ENCODE measurements around the gene VSIG10L2. TPM values are rescaled to one million over a fixed set of nuclear protein-coding genes. Genes with fewer than 3 reads are reported as not detected.

Gene VSIG10L2
- total RNA-seq, 1 experiment from 2014 or later: not detected

GRCh38 chr11:125977333-125977732 lies 31.5 kb downstream of the VSIG10L2 start:
- H3K56ac ChIP-seq (ENCODE audit: insufficient read length, low read depth, low read length): no peak overlapping the region
- H3K14ac ChIP-seq (ENCODE audit: insufficient read depth, low read length): no peak overlapping the region
- H4K20me1 ChIP-seq (ENCODE audit: control insufficient read depth, insufficient read depth, insufficient read length): no peaks in the 10 kb centered on the region
- H2BK15ac ChIP-seq (ENCODE audit: low read depth, low read length): no peak overlapping the region
- H3K18ac ChIP-seq (ENCODE audit: insufficient read length, low read depth, low read length): no peak overlapping the region
- Mint-ChIP-seq H3K4me1 (peaks cover 20 to 25% of the 10 kb centered on the region in 2 experiments), H3K27me3 (ENCODE audit: low read depth) (no peaks in the 10 kb centered on the region), H3K4me3 (no peak overlapping the region), H3K36me3 (ENCODE audit: insufficient read depth in 1 of 3, low read depth in 3 of 3) (no peaks in the 10 kb centered on the region), H3K27ac (no peak overlapping the region), H3K9me3 (no peaks in the 10 kb centered on the region)
- H2BK20ac ChIP-seq (ENCODE audit: low read depth, low read length, poor library complexity, severe bottlenecking): no peak overlapping the region
- TF ChIP-seq, protein P1, sequence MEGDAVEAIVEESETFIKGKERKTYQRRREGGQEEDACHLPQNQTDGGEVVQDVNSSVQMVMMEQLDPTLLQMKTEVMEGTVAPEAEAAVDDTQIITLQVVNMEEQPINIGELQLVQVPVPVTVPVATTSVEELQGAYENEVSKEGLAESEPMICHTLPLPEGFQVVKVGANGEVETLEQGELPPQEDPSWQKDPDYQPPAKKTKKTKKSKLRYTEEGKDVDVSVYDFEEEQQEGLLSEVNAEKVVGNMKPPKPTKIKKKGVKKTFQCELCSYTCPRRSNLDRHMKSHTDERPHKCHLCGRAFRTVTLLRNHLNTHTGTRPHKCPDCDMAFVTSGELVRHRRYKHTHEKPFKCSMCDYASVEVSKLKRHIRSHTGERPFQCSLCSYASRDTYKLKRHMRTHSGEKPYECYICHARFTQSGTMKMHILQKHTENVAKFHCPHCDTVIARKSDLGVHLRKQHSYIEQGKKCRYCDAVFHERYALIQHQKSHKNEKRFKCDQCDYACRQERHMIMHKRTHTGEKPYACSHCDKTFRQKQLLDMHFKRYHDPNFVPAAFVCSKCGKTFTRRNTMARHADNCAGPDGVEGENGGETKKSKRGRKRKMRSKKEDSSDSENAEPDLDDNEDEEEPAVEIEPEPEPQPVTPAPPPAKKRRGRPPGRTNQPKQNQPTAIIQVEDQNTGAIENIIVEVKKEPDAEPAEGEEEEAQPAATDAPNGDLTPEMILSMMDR (conservative IDR thresholded peaks at IDR 0.05): no peak
- no peak overlapping the region for H2BK120ac ChIP-seq (ENCODE audit: low read depth, low read length, poor library complexity, severe bottlenecking)
- no peak overlapping the region for H2BK5ac ChIP-seq (ENCODE audit: insufficient read length, low read length)
- H3T11ph ChIP-seq (ENCODE audit: low read length): no peak overlapping the region
- H3K4me1 ChIP-seq (ENCODE audit: insufficient read depth, low read length): peaks cover 4% of the 10 kb centered on the region; the same call in 1 of the 2 replicates
- no peaks in the 10 kb centered on the region for H3K23me2 ChIP-seq (ENCODE audit: insufficient read length, low read depth, low read length, poor library complexity, severe bottlenecking)
- H3K27me3 ChIP-seq (ENCODE audit: insufficient read depth, low read length): no peaks in the 10 kb centered on the region
- H3K79me1 ChIP-seq (ENCODE audit: insufficient read depth, low read depth, low read length, poor library complexity, severe bottlenecking): no peaks in the 10 kb centered on the region
- H3K27ac ChIP-seq (ENCODE audit: insufficient read length, low read depth, low read length): no peak overlapping the region
- H4K5ac ChIP-seq (ENCODE audit: insufficient read length, low read depth, low read length): no peak overlapping the region
- no peak overlapping the region for H3K23ac ChIP-seq (ENCODE audit: insufficient read length, low read depth, low read length)
- no peak overlapping the region for H3K9ac ChIP-seq (ENCODE audit: extremely low read depth, insufficient read length, low read length)
- WGBS (ENCODE audit: extremely low coverage, insufficient read length, low lambda C conversion rate): no CpG with 5 or more reads among the region's 3 CpGs
- no peak overlapping the region for H2AK5ac ChIP-seq (ENCODE audit: insufficient read length, low read length)
- no peak overlapping the region for H2BK12ac ChIP-seq (ENCODE audit: insufficient read length, low read depth, low read length)
- H4K91ac ChIP-seq (ENCODE audit: insufficient read length, low read depth, low read length): no peak overlapping the region
- no peaks in the 10 kb centered on the region for H3K79me2 ChIP-seq (ENCODE audit: insufficient read depth, low read length)
- no peak overlapping the region for H4K8ac ChIP-seq (replicated peaks; ENCODE audit: insufficient read length, low read depth, low read length)
- no peak overlapping the region for H2AFZ ChIP-seq (ENCODE audit: low read length)
- H3K4ac ChIP-seq (ENCODE audit: low read depth, low read length): no peak overlapping the region
- no peaks in the 10 kb centered on the region for H3K9me3 ChIP-seq (ENCODE audit: control insufficient read depth, low read depth, low read length)
- H3K4me2 ChIP-seq (ENCODE audit: insufficient read depth, insufficient read length, low read length): no peak overlapping the region
- DNase-seq: no peak

Measured in H9 (cell line).